ENCODE results near the gene PSMD11.
A peak's percentile ranks its signal among the peaks of the same experiment; 100 is the strongest.

The PSMD11 gene

GRCh38 chr17:32486701-32487472 lies 42.6 kb downstream of the PSMD11 start, which contains the start of gene CDK5R1:
Gene CDK5R1, plus strand, starts transcription at chr17:32486993. Its CDS starts 628 bp downstream, at chr17:32487621.
- TF ChIP-seq CTCF (conservative IDR thresholded peaks at IDR 0.05) = no peak

GRCh38 chr17:32487473-32488176 lies 43.3 kb downstream of the PSMD11 start:
- H3K27ac ChIP-seq = peak overlapping the region; percentile 100
- peak; percentile 17 for TF ChIP-seq CTCF (conservative IDR thresholded peaks at IDR 0.05)

More at GRCh38 chr17:32486701-32487472, 42.6 kb downstream of the PSMD11 start, which contains the start of gene CDK5R1:
- H3K27ac ChIP-seq = peak within 1 kb of the TSS; percentile 100

- TF ChIP-seq CTCF (conservative IDR thresholded peaks at IDR 0.05) = no peak
- H3K27ac ChIP-seq = peak overlapping the region; percentile 100
These were observed 43.9 kb downstream of the PSMD11 start for GRCh38 chr17:32488177-32488542.

GRCh38 chr17:32488604-32489180 lies 44.4 kb downstream of the PSMD11 start:
- peak overlapping the region; percentile 100 for H3K27ac ChIP-seq
- TF ChIP-seq CTCF (conservative IDR thresholded peaks at IDR 0.05) = no peak

GRCh38 chr17:32489320-32490100 lies 45.2 kb downstream of the PSMD11 start:
- peak overlapping the region; percentile 100 for H3K27ac ChIP-seq
- TF ChIP-seq CTCF (conservative IDR thresholded peaks at IDR 0.05) = no peak

GRCh38 chr17:32490101-32490482 lies 45.8 kb downstream of the PSMD11 start:
- peak; percentile 43 for TF ChIP-seq CTCF (conservative IDR thresholded peaks at IDR 0.05)
- peak overlapping the region; percentile 100 for H3K27ac ChIP-seq
